Measurements from ENCODE around the gene PLEKHG1.

The PLEKHG1 gene

DNA sequence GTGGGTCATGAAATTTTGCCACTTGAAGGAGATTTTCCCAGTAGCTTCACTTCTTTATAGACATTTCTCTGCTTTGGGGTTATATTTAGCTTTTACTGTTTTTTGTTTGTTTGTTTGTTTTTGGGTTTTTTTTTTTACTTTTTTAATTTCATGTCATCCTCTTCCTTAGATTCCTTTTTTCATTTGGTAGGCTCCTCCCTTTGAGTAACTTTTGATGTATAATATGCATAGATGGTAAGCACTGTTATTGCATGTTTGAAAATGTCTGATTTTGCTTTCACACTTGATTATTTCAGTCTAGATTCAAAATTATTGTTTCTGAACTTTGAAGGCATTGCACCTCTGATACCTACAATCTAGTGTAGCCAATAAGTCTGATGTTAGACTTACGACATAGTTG is 37.6 kb downstream of the PLEKHG1 start:
- DNase-seq (ENCODE audit: low read depth in 2 of 2, low spot score in 1 of 2) = no peak

DNA sequence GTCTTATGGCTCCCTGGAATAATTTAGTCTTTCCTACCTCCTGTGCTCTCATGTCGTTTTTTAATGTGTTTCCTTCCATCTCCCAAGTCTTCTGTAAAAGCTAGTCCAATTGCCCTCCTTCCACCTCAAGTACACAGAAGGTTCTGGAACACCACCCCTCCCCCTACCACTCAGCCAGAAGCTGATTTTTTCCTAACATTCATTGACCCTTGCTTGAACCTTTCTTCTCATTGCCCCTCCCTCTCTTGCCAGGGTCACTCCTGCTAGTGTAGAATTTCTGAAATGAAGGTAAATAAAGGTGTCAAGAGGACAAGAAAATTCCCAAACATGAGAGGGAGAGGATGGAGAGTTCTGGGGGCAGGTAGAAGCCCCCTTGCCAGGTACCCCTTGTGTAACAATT is 38.6 kb downstream of the PLEKHG1 start:
- no peak for DNase-seq (ENCODE audit: low read depth in 2 of 2, low spot score in 1 of 2)

DNA sequence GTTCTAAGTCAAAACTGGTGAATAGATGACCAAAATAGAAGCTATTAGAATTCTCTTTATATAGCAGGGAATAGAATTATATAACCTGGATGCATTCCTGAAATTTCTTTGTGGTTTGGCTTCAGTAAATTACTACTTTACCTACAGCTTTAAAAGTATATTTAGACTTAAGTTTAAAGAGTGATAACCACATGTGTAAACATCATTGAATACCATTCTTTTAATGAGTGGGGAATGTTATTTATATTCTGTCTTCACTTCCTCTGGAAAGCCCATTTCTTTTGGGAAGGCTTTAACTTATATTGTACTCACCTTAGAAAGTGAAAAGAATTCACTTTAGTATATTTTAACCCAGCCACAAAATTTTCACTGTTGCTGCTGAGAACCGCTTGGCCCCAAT is 39.1 kb downstream of the PLEKHG1 start:
- no peak for DNase-seq (ENCODE audit: low read depth in 2 of 2, low spot score in 1 of 2)

DNA sequence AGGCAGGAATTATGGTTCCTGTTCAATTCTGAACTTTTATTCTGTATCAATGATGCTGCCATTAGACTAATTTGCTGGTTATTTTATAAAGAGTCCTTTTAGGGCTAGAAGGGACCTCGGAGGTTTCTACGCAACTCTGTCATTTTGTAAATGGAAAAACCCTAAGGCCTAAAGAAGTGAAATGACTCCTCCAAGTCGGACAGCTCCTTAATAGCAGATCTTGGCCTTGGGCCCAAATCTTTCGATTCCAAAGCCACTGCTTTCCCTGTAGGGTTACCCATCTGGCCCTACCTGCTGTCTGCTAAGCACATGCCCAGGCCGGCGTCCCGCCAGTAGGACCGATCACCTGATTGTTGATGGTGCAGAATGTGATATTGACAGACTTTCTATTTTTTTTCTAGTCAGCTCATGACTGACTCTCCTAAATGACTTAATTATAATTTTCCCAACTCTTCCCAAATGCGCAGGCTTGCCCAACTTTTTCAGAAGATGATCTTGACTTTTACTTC is 40.2 kb downstream of the PLEKHG1 start:
- DNase-seq (ENCODE audit: low read depth in 2 of 2, low spot score in 1 of 2) = no peak

DNA sequence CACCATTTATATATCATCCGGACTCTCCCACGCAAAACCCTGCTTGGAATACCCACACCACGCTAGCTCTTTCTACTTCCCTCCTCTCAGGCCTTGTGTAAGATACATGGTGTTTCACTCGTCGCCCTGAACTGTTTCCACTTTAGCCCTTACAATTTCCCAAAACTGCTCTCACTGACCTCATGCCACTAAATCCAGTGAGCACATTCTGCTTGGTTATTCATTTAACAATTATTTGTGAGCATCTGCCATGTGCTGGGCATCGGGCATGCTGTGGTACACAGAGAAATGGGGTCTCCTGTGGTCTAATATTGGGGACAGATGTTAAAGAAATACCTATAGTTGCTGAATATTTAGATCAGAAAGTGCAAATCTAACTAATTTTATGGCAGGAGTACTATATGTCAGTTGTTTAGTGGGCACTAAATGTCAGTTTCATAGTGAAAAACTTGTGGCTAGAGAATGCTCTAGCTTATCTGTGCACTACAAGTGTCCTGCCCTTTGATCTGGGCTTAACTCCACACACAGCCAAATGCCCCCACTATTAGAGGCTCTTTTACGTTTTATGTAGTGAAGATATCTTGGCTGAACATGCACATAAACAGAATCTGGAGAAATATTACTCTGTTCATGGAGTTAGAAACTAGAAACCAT is 41.0 kb downstream of the PLEKHG1 start:
- DNase-seq (ENCODE audit: low read depth in 2 of 2, low spot score in 1 of 2) = no peak

DNA sequence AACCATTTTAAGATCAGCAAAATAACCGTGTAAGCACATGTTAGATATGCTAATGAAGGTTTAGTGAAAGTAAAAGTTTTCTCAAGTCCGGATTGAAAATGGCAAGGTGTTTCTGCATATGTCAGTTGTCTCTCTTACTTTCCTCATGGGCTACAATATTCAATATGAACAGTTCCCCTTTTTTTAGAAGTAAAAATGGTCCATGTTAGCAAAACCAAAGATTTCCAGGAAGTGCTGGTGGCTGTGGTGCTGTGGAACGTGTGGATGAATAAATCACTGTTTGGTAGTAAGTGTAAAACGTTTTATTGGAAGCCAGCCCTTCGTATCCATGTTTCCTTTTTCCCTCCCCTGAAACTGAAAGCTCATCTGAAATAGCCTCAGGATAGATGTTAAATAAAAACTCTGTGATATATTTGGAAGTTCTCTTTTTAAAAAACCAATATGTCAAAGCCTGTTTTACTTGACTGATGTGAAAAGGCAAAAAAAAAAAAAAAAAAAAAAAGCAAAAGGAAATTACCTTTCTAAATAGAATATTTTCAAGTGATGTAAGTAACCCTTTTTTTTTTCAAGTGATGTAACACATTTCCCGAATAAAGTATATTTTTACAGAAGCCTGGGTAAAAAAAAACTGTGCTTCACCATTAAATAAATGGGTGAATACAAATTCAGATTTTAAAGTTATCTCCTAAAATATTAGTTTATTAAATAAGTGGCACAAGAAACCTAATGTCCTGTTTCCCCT is 41.9 kb downstream of the PLEKHG1 start:
- DNase-seq (ENCODE audit: low read depth in 2 of 2, low spot score in 1 of 2) = no peak

DNA sequence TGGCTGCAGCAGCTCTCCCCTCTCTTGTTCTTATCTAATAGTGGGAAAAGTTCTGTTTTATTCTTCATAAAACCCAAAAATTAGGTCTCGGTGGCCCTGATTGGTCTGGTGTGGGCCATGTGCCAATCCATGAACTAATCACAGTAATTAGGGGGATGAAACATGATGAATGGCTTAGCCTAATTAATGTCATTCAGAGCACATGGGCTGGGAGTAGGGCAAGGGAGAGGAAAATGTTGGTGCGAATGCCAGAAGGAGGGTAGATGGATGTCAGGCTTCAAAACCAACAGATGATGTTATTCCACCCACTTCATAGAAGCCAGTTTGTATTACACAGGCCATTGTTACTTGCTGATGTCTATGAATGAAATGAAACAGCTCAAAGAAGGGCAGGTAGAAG is 46.5 kb downstream of the PLEKHG1 start:
- DNase-seq (ENCODE audit: low read depth in 2 of 2, low spot score in 1 of 2) = no peak

DNA sequence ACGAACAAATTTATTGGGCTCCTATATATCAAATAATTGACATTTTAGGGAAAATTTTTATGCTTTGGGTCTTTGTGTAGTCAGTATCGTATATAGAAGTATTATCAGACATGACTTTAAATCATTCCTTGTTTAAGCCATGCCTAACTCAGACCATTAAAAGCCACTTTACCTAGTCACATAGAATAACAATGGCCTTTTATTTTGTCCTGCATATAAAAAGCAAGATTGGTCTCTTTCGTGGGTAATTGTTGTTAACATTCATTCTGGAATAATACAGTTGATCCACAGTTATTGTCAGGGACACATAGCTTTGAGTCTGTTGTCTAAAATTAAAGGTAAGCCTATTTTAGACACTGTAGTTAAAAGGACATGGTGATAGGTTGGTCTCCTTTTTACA is 47.4 kb downstream of the PLEKHG1 start:
- DNase-seq (ENCODE audit: low read depth in 2 of 2, low spot score in 1 of 2) = no peak
